Activated T-cell treated with anti-CD3 and anti-CD28 coated beads, Interleukin-2, amount 50 U/mL, for 1 hour (primary cell): ENCODE measurements around the gene DNAH9.
"Not testable (repeated sequence)": the region's sequence is repeated elsewhere in the genome, so short reads cannot be mapped to it uniquely, and the experiment has no call there.

Experiments used
- DNase-seq: peaks from one replicate; pipeline ENCODE4 v3.0.0-alpha.2; 2020

DNAH9 gene

GRCh38 chr17:11925262-11926021, 327.2 kb downstream of the DNAH9 start:
- no peak for DNase-seq

- no peak for DNase-seq
Observed at GRCh38 chr17:11928436-11928835, 330.2 kb downstream of the DNAH9 start.

- DNase-seq: no peak
Observed at GRCh38 chr17:11932337-11932898, 334.1 kb downstream of the DNAH9 start.

- DNase-seq: no peak
Observed at GRCh38 chr17:11935734-11936406, 337.6 kb downstream of the DNAH9 start.

- no peak for DNase-seq
Observed at GRCh38 chr17:11940904-11941303, 342.6 kb downstream of the DNAH9 start.

- DNase-seq: not testable (repeated sequence)
Observed at GRCh38 chr17:11943086-11943485, 344.8 kb downstream of the DNAH9 start.

- no peak for DNase-seq
Observed at GRCh38 chr17:11943759-11944347, 345.6 kb downstream of the DNAH9 start.

- DNase-seq: no peak
Observed at GRCh38 chr17:11944587-11944986, 346.3 kb downstream of the DNAH9 start.

- DNase-seq: no peak
Observed at GRCh38 chr17:11948789-11949188, 350.5 kb downstream of the DNAH9 start.

GRCh38 chr17:11949571-11949970, 351.3 kb downstream of the DNAH9 start:
- not testable (repeated sequence) for DNase-seq

- no peak for DNase-seq
Observed at GRCh38 chr17:11950771-11951519, 352.7 kb downstream of the DNAH9 start.

- DNase-seq: no peak
Observed at GRCh38 chr17:11952610-11953009, 354.3 kb downstream of the DNAH9 start.

GRCh38 chr17:11953924-11954323, 355.7 kb downstream of the DNAH9 start:
- DNase-seq: no peak

- DNase-seq: no peak
Observed at GRCh38 chr17:11954936-11955335, 356.7 kb downstream of the DNAH9 start.

- no peak for DNase-seq
Observed at GRCh38 chr17:11969565-11969964, 371.3 kb downstream of the DNAH9 start.

GRCh38 chr17:11972741-11973140, 374.5 kb downstream of the DNAH9 start:
- DNase-seq: not testable (repeated sequence)

GRCh38 chr17:11979795-11980194, 381.5 kb downstream of the DNAH9 start:
- DNase-seq: no peak

GRCh38 chr17:11980813-11981212, 382.5 kb downstream of the DNAH9 start:
- DNase-seq: no peak

GRCh38 chr17:11981862-11982261, 383.6 kb downstream of the DNAH9 start:
- no peak for DNase-seq

GRCh38 chr17:11986179-11986941, 388.1 kb downstream of the DNAH9 start:
- no peak for DNase-seq

- DNase-seq: no peak
Observed at GRCh38 chr17:11986942-11987329, 388.7 kb downstream of the DNAH9 start.

- no peak for DNase-seq
Observed at GRCh38 chr17:11990363-11990983, 392.2 kb downstream of the DNAH9 start.
